Measurements from ENCODE around the gene NR1D1. TPM values are rescaled to one million over a fixed set of nuclear protein-coding genes. Genes with fewer than 3 reads are reported as not detected.
A peak's percentile ranks its signal among the peaks of the same experiment; 100 is the strongest.

NR1D1 gene
- total RNA-seq, 1 donor, result 9.9 TPM

DNA sequence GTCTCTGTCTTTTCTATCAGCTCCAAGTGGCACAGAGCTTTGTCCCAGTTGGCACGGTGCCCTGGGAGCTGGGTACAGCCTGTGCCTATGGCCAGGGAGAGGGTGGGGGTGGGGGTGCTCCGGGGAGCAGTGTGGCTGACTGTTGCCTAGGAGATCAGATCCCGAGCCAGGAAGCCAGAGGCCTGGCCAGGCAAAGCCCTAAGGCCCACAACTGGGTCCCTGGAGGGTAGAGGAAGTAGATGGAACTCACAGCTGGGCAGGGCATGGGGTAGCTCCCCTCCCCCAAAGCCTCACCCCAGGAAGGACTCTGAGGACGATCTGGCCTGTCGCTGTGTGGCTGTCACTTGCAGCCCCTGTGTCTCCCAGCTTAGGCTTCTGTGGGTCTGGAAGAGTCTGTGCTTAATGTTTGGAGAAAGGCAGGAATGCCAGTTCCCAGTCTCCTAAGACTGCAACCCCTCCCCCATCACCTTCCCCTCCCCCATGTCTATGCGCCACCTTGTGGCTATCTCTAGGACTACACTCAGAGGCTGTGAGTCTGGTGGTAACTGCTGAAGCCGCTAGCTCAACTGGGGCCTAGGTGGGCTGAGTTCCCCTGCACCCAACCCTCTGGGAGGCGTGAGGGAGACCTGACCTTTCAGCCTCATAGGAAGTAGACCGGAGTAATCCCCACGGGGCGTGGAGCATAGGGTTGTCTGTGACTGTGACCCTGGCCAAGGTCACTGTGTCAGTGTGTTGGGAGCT is 25.0 kb downstream of the NR1D1 start:
- Histone ChIP-seq H3K4me1 (ENCODE audit: insufficient read depth, low read length) (peaks cover 47% of the 10 kb centered on the region), H3K27me3 (ENCODE audit: insufficient read depth, low read length) (no peaks in the 10 kb centered on the region), H3K4me3 (ENCODE audit: low read length) (no peak overlapping the region), H3K9me3 (ENCODE audit: low read depth, low read length) (no peaks in the 10 kb centered on the region)

DNA sequence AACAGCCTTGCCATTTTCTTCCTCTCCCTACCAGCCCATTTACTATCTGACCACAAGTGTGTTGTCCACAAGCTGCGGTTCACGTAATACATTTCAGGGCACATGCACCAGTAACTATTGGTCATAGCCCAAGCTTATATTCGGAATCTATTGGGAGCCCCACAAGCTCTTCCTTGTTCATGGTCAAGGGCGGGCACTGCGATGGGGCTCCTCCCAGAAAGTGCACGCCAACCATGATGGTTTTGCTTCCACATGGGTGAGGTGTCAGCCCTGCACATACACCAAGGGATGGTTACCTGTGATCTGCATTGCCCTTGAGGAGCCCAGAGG is 25.6 kb downstream of the NR1D1 start:
- Histone ChIP-seq H3K4me1 (ENCODE audit: insufficient read depth, low read length) (peaks cover 52% of the 10 kb centered on the region), H3K4me3 (ENCODE audit: low read length) (no peak overlapping the region), H3K9me3 (ENCODE audit: low read depth, low read length) (no peaks in the 10 kb centered on the region), H3K27me3 (ENCODE audit: insufficient read depth, low read length) (no peaks in the 10 kb centered on the region)

DNA sequence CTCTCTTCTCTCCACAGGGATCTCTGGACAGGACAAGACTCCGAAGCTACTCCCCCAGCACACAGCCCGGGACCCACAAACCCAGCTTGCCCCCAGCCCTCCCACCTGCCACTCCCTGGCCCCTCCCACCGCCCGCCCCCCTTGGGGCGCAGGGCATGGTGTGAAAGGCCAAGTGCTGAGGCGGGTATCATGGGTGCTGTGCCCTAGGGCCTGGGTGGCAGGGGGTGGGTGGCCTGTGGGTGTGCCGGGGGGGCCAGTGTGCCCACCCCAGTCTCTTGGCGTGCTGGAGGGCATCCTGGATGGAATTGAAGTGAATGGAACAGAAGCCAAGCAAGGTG is 26.2 kb downstream of the NR1D1 start:
- no peaks in the 10 kb centered on the region for H3K9me3 ChIP-seq (ENCODE audit: low read depth, low read length)
- H3K4me1 ChIP-seq (ENCODE audit: insufficient read depth, low read length), result peaks cover 59% of the 10 kb centered on the region
- no peaks in the 10 kb centered on the region for H3K27me3 ChIP-seq (ENCODE audit: insufficient read depth, low read length)
- no peak overlapping the region for H3K4me3 ChIP-seq (ENCODE audit: low read length)

DNA sequence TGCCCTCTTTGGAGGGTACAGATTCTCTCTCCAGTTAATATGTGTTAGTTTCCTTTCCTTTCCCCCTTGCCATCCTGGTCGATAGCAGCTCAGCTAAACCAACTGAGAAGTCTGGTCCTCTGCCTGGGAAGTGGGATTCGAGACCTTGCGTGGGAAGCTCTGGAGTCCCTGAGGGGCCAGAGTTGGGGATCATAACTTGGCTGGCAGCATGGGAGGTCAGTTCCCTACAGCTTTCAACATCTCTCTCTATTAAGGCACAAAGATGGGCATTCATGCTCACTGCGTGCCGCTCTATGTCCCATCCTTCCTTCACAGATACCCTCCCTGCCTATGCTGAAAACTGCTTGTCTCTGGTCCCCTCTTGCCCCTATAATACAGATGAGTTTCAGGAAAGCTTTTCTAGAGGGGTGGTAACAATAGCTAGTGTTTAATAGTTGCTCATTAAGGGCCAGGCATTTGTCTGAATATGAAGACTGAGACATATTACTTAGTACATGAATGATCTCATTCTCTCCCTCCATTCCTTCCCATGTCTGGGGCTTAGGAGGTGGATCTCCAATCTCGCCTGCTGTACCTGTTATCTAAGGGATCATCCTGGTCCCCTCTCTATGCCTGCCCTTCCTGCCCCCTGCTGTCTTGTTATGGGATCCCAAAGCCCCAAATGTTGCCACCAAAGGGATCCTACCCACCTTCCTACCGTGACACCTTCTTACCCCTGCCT is 26.8 kb downstream of the NR1D1 start:
- H3K4me3 ChIP-seq (ENCODE audit: low read length), result no peak overlapping the region
- no peaks in the 10 kb centered on the region for H3K27me3 ChIP-seq (ENCODE audit: insufficient read depth, low read length)
- H3K4me1 ChIP-seq (ENCODE audit: insufficient read depth, low read length), result peaks cover 64% of the 10 kb centered on the region
- H3K9me3 ChIP-seq (ENCODE audit: low read depth, low read length), result no peaks in the 10 kb centered on the region

DNA sequence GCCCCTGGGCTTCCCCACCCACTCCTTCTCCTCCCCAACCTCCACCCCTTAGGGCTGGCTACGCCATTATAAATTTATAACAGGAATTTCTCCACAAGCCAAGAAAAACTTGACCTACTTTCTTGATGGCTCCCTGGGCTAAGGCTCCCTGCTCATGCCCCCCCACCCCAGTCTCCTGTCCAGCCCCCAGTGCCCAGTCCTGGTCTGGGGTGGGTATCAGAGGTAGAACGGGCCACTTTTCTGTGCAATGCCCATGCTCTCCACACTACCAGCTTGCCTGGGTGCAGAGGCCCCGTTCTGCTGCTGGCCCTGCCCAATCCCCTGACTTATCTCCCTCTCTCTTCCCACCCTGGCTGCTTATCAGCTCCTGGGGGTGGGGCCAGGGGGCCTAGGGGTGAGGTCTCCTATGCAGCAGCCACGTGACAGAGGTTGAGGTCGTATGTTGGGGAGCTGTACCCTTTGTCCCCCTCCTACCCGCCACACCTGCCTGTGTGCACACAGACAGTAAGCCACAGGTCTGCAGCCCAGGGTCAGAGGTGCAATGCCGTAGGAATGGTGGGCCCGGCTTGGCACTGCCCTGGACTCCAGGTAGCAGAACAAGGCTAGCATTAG is 27.5 kb downstream of the NR1D1 start:
- no peaks in the 10 kb centered on the region for H3K9me3 ChIP-seq (ENCODE audit: low read depth, low read length)
- H3K4me3 ChIP-seq (ENCODE audit: low read length), result no peak overlapping the region
- H3K4me1 ChIP-seq (ENCODE audit: insufficient read depth, low read length), result peaks cover 68% of the 10 kb centered on the region
- H3K27me3 ChIP-seq (ENCODE audit: insufficient read depth, low read length), result no peaks in the 10 kb centered on the region

DNA sequence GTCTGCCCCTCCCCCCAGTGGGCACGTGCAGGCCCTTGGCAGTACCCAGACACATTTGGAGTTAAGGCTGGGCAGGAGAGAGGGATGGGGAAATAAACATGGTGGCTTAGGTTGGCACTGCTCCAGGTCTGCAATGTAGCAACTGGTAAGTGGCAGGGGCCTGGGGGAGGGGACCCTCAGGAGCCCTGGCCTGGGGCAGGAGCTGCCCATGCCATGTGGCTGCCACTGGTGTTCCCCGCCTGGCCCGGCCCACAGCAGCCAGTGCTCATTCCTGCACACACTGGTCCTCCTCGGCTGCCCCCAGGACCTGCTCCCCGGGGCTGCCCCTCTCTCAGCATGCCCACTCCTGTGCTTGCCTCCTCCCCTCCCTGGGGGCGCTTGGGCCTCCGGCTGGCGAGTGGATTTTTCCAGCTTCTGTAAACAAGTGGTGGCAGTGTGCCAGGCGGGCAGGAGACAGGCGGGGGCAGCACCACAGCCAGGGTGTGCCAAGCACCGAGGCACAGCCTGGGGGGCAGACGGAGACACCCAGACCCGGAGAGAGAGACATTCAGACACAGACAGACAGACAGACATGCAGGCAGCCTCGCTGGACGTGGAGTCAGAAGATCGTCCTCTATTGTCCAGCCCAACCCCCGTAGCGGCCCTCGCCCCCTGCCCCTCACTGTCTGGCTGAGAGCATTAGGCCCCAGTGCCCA is 28.2 kb downstream of the NR1D1 start:
- H3K4me1 ChIP-seq (ENCODE audit: insufficient read depth, low read length), result peaks cover 70% of the 10 kb centered on the region
- H3K9me3 ChIP-seq (ENCODE audit: low read depth, low read length), result no peaks in the 10 kb centered on the region
- H3K27me3 ChIP-seq (ENCODE audit: insufficient read depth, low read length), result no peaks in the 10 kb centered on the region
- H3K4me3 ChIP-seq (ENCODE audit: low read length), result no peak overlapping the region

DNA sequence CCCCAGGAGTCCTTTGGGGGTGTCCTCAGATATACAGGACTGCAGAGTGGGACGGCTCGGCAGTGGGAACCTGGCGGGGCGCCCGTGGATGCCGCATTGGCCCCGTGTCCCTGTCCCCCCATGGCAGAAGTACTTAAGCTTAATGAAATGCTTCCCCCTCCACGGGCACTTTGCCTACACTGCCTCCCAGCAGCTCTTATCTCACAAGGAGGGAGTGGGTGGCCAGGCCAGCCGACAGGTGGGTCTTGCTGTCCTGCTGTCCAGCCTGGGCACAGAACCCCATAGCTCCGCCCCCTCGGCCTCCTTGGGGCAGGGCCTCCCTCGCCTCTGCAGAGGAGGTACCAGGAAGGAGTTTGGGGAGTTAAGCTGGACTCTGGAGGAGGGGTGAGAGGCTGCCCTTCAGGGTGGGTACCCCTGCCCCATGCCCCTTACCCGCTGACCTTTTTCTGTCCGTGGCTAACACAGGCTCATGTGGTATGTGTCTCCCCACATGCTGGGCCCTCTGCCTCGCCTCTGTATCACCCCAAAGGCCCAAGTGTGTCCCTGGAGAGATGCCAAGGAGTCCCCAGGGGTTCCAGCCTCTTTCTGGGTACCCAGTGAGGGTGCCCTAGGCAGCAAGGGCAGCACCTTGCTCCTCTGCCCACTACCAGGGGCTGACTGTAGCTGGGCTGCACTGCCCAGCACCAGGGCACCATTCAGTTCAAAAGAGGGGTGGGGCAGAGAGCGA is 28.9 kb downstream of the NR1D1 start:
- no peaks in the 10 kb centered on the region for H3K9me3 ChIP-seq (ENCODE audit: low read depth, low read length)
- peaks cover 72% of the 10 kb centered on the region for H3K4me1 ChIP-seq (ENCODE audit: insufficient read depth, low read length)
- no peaks in the 10 kb centered on the region for H3K27me3 ChIP-seq (ENCODE audit: insufficient read depth, low read length)
- H3K4me3 ChIP-seq (ENCODE audit: low read length), result no peak overlapping the region

DNA sequence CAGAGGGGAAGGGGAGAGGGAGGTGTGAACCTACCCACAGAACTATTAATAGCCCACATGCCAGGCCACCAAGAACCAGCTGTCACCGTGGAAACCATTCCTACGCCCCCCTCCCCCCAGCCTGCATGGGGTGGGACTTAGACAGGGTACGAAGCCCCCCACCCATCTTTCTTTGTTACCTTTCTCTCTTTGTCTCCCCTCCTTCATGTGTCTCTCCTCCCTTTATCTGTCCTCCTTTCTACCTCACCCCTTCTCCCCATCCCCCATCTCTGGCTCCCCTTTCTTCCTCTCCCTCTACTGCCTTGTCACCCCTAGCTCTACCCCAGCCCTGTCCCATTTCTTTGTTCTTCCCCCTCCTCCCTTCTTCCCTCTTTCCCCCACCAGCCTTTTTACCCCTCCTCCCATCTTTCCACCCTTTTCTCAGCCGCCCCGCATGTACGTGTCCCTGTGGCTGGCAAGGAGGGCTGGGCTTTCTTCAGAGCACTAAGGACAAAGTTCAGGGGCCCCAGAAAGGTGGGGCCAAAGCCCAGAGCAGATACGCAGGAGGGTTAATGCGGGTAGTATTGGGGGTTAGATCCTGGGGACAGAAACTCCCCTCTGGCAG is 29.6 kb downstream of the NR1D1 start:
- no peaks in the 10 kb centered on the region for H3K9me3 ChIP-seq (ENCODE audit: low read depth, low read length)
- no peaks in the 10 kb centered on the region for H3K27me3 ChIP-seq (ENCODE audit: insufficient read depth, low read length)
- H3K4me3 ChIP-seq (ENCODE audit: low read length), result no peak overlapping the region
- H3K4me1 ChIP-seq (ENCODE audit: insufficient read depth, low read length), result peaks cover 67% of the 10 kb centered on the region

DNA sequence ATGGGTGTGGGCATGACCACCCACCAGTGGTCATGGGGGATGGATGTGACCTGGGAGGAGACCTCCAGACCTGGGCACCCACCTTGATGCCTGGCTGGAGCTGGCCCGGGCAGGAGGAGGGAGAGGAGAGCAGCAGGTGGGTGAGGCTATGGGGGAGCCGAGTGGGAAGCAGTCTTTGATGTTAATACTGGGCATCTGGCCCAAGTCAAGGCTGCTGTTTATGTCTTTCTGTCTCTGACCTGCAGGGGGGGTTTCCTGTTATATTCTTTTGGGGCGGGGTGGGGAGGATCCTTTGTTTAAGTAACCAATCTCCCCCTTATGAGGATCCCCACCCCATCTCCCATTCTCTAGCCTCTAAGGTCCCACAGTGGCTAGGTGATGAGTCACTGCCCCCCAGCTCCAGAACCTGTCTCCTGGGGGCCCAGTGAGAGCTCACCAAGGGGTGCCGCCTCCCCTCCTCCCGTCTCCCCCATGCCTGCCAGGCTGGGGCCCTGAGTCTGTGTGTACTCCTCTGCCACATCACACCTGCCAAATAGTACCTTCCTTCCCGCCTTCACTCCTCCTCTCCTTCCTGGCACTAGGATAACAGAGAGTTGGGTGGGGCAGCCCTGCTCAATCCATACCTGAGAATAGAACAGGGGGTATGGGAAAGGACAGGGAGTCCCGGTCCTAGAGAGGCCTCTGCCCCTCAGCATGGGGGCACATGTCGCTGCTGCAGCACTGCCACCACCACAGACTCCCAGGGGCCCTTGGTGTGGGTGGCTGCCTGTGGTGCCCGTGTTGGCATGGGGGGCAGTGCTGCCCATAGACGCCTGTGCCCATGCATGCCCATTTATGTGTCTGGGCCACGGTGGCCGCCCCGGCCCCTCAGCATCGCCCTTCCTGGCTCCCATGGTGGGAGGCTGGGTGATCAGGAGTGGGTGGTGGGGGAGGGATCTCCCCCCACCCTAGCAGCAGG is 30.4 kb downstream of the NR1D1 start:
- H3K27me3 ChIP-seq (ENCODE audit: insufficient read depth, low read length), result no peaks in the 10 kb centered on the region
- H3K4me1 ChIP-seq (ENCODE audit: insufficient read depth, low read length), result peaks cover 64% of the 10 kb centered on the region

DNA sequence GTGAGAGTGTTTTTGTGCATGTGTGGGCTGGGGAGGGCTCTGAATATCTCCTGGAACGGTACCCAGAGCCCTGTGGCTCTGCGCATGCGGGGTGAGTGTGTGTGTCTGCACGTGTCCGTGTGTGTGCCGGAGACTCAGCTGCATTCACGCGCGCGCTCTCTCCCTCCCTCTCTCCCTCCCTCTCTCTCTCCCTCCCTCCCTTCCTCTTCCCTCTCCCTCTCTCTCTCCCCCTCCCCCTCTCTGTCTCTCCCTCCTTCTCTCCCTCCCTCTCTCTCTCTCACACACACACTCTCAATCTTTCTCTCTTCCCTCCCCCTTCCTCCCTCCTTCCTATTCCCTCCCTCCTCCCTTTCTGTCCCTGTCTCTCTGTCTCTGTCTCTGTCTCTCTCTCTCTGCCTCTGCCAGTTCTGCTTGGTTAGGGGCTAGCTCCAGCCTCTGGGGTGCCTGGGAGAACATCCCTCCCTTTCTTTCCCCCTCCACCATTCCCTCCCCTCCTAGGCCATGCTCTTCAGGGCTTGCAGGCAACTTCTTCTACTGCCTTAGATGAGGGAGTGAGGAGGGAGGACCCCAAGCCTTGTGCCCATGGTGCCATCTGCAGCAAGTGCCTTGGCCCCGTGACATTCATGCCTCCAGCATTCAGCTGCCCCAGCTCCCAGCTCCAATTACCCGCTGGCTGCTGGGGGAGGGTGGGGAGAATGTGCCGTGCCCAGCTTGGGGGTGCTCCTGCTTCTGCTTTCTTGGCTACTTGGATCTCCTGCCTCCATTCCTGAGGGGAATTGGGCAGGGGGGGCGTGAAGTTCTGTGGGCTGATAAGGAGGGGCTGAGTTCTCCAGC is 31.3 kb downstream of the NR1D1 start:
- Histone ChIP-seq H3K27me3 (ENCODE audit: insufficient read depth, low read length) (no peaks in the 10 kb centered on the region), H3K9me3 (ENCODE audit: low read depth, low read length) (no peaks in the 10 kb centered on the region), H3K4me1 (ENCODE audit: insufficient read depth, low read length) (peaks cover 68% of the 10 kb centered on the region), H3K4me3 (ENCODE audit: low read length) (peak overlapping the region; percentile 27)

More for the DNA sequence above, 30.4 kb downstream of the NR1D1 start:
- Histone ChIP-seq H3K4me3 (ENCODE audit: low read length) (no peak overlapping the region), H3K9me3 (ENCODE audit: low read depth, low read length) (no peaks in the 10 kb centered on the region)

DNA sequence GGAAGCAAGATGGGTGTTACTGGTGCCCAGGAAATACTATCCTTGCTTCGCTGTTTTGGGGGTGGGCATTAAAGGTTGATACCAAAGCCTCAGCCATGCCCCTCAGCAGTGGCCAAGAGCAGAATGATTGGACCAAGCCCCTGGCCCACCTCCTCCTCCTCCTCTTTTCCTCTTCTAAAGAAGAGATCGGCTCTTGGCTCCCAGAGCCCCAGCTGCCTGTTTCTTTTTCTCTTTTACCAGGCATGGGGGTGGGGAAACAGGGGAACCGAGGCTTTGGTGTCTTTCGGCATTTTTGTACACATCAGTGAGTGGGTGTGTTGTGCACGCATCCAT is 31.8 kb downstream of the NR1D1 start:
- H3K4me3 ChIP-seq (ENCODE audit: low read length), result peak overlapping the region; percentile 27
- H3K4me1 ChIP-seq (ENCODE audit: insufficient read depth, low read length), result peaks cover 74% of the 10 kb centered on the region
- H3K9me3 ChIP-seq (ENCODE audit: low read depth, low read length), result no peaks in the 10 kb centered on the region
- H3K27me3 ChIP-seq (ENCODE audit: insufficient read depth, low read length), result no peaks in the 10 kb centered on the region

DNA sequence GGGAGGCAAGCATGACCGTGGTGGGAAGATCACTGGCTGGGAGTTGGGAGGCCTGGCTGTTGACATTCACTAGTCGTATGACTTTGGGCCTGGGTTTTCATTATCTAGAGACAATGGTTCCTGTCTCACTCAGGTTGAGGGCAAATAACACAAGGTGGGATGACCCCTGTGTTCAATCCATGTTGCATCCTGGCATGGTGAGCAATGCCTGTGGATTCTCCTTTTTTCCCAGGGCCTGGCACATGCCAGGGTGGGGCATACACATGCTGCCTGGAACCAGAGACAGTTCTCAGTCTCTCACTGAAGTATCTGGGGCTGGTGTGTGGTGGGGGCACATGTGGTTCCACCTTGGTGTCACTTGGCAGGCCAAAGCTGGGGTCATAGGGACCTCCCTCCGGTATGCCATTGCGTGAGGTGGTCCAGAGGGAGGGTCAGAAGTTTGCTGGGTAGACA is 32.2 kb downstream of the NR1D1 start:
- Histone ChIP-seq H3K4me3 (ENCODE audit: low read length) (peak overlapping the region; percentile 27), H3K4me1 (ENCODE audit: insufficient read depth, low read length) (peaks cover 75% of the 10 kb centered on the region), H3K9me3 (ENCODE audit: low read depth, low read length) (no peaks in the 10 kb centered on the region), H3K27me3 (ENCODE audit: insufficient read depth, low read length) (no peaks in the 10 kb centered on the region)

DNA sequence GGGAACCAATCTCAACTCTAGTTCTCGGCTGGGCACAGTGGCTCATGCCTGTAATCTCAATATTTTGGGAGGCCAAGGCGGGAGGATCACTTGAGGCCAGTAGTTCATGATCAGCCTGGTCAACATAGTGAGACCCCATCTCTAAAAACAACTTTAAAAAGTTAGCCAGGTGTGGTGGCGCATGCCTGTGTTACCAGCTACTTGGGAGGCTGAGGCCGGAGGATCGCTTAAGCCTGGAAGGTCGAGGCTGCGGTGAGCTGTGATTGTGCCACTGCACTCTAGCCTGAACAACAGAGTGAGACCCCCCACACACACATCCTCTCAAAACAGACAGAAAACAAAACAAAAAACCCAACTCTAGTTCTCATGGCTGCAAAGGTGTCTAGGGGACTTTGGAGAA is 32.7 kb downstream of the NR1D1 start:
- Histone ChIP-seq H3K4me1 (ENCODE audit: insufficient read depth, low read length) (peaks cover 75% of the 10 kb centered on the region), H3K4me3 (ENCODE audit: low read length) (no peak overlapping the region), H3K9me3 (ENCODE audit: low read depth, low read length) (no peaks in the 10 kb centered on the region), H3K27me3 (ENCODE audit: insufficient read depth, low read length) (no peaks in the 10 kb centered on the region)
